K562 (cell line): ENCODE measurements around the gene NEDD8. TPM values are rescaled to one million over a fixed set of nuclear protein-coding genes. Genes with fewer than 3 reads are reported as not detected.
A peak's percentile ranks its signal among the peaks of the same experiment; 100 is the strongest.

ENCODE experiments used
- EHMT2 ChIP-seq: fragments of 450-650 bp; IDR thresholded peaks from 2 replicates; pipeline ENCODE4 v1.6.1; 2018; ENCODE audit warnings: antibody characterized with exemption
- EZH2 ChIP-seq: IDR thresholded peaks from 2 replicates; pipeline ENCODE4 v1.6.1; 2012; ENCODE audit warnings: low read depth, mild to moderate bottlenecking, inconsistent platforms, low read length, borderline replicate concordance
- FOXM1 ChIP-seq, 2 experiments: fragments of 450-650 bp in 1 of 2; sonication (generic) in 1 of 2; formaldehyde crosslinking in 1 of 2; IDR thresholded peaks; 2 replicates each; pipeline versions ENCODE4 v1.6.1 to v1.9.0; 2017 to 2022; ENCODE audit warnings: low read depth in 2 of 2, mild to moderate bottlenecking in 2 of 2, missing genetic modification reagents in 1 of 2, moderate library complexity in 1 of 2
- KDM1A ChIP-seq, 2 experiments: fragments of 450-650 bp; IDR thresholded peaks; 2 replicates each; pipeline ENCODE4 v1.6.1; 2016; ENCODE audit warnings: mild to moderate bottlenecking in 2 of 2
- KLF16 ChIP-seq: IDR thresholded peaks from 2 replicates; pipeline ENCODE4 v1.6.1; 2016; ENCODE audit warnings: antibody characterized with exemption
- MED1 ChIP-seq: sonication (generic); formaldehyde crosslinking; IDR thresholded peaks from 2 replicates; pipeline ENCODE4 v1.8.1; 2023; ENCODE audit warnings: missing genetic modification reagents, borderline replicate concordance
- NFIC ChIP-seq: fragments of 450-650 bp; IDR thresholded peaks from 2 replicates; pipeline ENCODE4 v1.6.1; 2017; ENCODE audit warnings: mild to moderate bottlenecking, inconsistent platforms
- PHB2 ChIP-seq: fragments of 450-650 bp; IDR thresholded peaks from 2 replicates; pipeline ENCODE4 v1.6.1; 2017; ENCODE audit warnings: low read depth
- POLR3G ChIP-seq: IDR thresholded peaks from 2 replicates; pipeline ENCODE4 v1.6.1; 2011; ENCODE audit not compliant: insufficient read length, insufficient replicate concordance; ENCODE audit errors: extremely low read depth
- SIN3A ChIP-seq, 2 experiments: fragments of 150-350 bp in 1 of 2; IDR thresholded peaks; 2 replicates each; pipeline ENCODE4 v1.6.1; 2011 to 2016; ENCODE audit warnings: borderline replicate concordance in 2 of 2, low read depth in 2 of 2, low read length in 2 of 2, mild to moderate bottlenecking in 2 of 2, moderate library complexity in 2 of 2; ENCODE audit not compliant: control insufficient read depth in 1 of 2
- TCF7 ChIP-seq: sonication (generic); IDR thresholded peaks from 2 replicates; pipeline ENCODE4 v1.6.1; 2016; ENCODE audit warnings: antibody characterized with exemption, borderline replicate concordance
- ZFX ChIP-seq: sonication (generic); formaldehyde crosslinking; IDR thresholded peaks from 2 replicates; pipeline ENCODE4 v1.8.0; 2022; ENCODE audit warnings: mild to moderate bottlenecking, missing genetic modification reagents, moderate library complexity
- ZNF175 ChIP-seq: fragments of 200-800 bp; sonication (Bioruptor generic); IDR thresholded peaks from 2 replicates; pipeline ENCODE4 v1.6.1; 2016; ENCODE audit warnings: low read depth, mild to moderate bottlenecking, missing genetic modification characterization, missing compliant biosample characterization
- ZNF263 ChIP-seq: sonication (generic); formaldehyde crosslinking; IDR thresholded peaks from 2 replicates; pipeline ENCODE4 v1.8.0; 2022; ENCODE audit warnings: mild to moderate bottlenecking, missing genetic modification reagents, borderline replicate concordance
- ZNF41 ChIP-seq: fragments of 250-450 bp; sonication (Bioruptor Pico); conservative IDR thresholded peaks from 2 replicates; pipeline ENCODE4 v1.4.0; 2020; ENCODE audit warnings: mild to moderate bottlenecking
- ZNF436 ChIP-seq: fragments of 250-450, 450-650 bp; sonication (Bioruptor Pico); formaldehyde crosslinking; IDR thresholded peaks from 2 replicates; pipeline ENCODE4 v1.7.0; 2020; ENCODE audit warnings: mild to moderate bottlenecking
- ZNF696 ChIP-seq: fragments of 250-450 bp; sonication (Bioruptor Pico); conservative IDR thresholded peaks from 2 replicates; pipeline ENCODE4 v1.4.0; 2020; ENCODE audit warnings: mild to moderate bottlenecking, moderate library complexity
- polyA plus RNA-seq, 8 experiments: library from polyadenylated mRNA; depleted of rRNA in 4 of 8; stranded (reverse) in 5 of 8; unstranded in 3 of 8; fragments of >200 nt; fragmentation: Nextera tagmentation in 2 of 8; fragmentation: Illumina TruSeq in 1 of 8; extraction: Ambion mirVana in 2 of 8; extraction: Trizol in 1 of 8; gene quantifications; 2 replicates each; pipeline versions ENCODE4 v1.2.1 to v1.2.3, GENCODE V29; 2011 to 2014; ENCODE audit warnings: inconsistent platforms in 1 of 8, missing spikeins in 1 of 8
- total RNA-seq, 7 experiments: library from RNA; depleted of rRNA in 6 of 7; stranded (reverse); fragments of >200 nt in 6 of 7; fragmentation: Illumina TruSeq in 2 of 7; extraction: Trizol in 2 of 7; gene quantifications; 2 replicates each; pipeline versions ENCODE4 v1.2.1 to v1.2.3, GENCODE V29; 2011 to 2021; ENCODE audit warnings: low replicate concordance in 1 of 7
- TF ChIP-seq, protein P1 (sequence below): sonication (generic); formaldehyde crosslinking; IDR thresholded peaks from 2 replicates; pipeline ENCODE4 v1.8.0; 2022; ENCODE audit warnings: mild to moderate bottlenecking, missing genetic modification reagents
- TF ChIP-seq, protein P2 (sequence below): fragments of 150-350 bp; conservative IDR thresholded peaks from 2 replicates; pipeline ENCODE4 v1.6.1; 2014; ENCODE audit warnings: low read length
- TF ChIP-seq, protein P3 (sequence below), 2 experiments: fragments of 450-650 bp; IDR thresholded peaks; 2 replicates each; pipeline ENCODE4 v1.6.1; 2016
- TF ChIP-seq, protein P4 (sequence below): sonication (generic); formaldehyde crosslinking; IDR thresholded peaks from 2 replicates; pipeline ENCODE4 v1.9.0; 2022; ENCODE audit warnings: mild to moderate bottlenecking, missing genetic modification reagents

NEDD8 gene
- total and polyA plus RNA-seq, 9 of the 15 experiments (the other 6 are each of a cell fraction or from before 2014, with no cell fraction given) = 142 to 691 (median 260) TPM

DNA sequence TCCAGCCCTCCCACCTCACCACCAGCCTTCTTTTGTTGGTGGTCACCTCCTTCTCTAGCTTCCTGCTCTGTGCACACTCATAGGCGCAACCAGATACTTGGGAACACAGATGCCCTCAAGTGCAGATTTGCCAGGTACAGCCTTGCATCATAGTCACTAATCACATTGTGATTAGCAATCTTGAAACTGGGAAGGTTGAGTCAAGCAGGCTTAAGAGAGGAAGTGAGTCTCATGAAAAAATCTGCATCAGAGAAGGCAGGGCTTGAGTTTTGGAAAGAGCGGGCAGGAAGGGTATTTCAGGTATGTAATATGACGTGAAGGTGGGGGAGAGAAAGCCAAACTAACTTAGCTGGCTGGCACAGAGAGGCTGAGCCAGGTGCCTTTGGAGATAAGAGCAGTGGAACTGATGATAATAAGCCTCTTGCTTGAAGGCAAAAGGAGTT, 42.0 kb upstream of the NEDD8 start (continued):
- TF ChIP-seq, protein P1, sequence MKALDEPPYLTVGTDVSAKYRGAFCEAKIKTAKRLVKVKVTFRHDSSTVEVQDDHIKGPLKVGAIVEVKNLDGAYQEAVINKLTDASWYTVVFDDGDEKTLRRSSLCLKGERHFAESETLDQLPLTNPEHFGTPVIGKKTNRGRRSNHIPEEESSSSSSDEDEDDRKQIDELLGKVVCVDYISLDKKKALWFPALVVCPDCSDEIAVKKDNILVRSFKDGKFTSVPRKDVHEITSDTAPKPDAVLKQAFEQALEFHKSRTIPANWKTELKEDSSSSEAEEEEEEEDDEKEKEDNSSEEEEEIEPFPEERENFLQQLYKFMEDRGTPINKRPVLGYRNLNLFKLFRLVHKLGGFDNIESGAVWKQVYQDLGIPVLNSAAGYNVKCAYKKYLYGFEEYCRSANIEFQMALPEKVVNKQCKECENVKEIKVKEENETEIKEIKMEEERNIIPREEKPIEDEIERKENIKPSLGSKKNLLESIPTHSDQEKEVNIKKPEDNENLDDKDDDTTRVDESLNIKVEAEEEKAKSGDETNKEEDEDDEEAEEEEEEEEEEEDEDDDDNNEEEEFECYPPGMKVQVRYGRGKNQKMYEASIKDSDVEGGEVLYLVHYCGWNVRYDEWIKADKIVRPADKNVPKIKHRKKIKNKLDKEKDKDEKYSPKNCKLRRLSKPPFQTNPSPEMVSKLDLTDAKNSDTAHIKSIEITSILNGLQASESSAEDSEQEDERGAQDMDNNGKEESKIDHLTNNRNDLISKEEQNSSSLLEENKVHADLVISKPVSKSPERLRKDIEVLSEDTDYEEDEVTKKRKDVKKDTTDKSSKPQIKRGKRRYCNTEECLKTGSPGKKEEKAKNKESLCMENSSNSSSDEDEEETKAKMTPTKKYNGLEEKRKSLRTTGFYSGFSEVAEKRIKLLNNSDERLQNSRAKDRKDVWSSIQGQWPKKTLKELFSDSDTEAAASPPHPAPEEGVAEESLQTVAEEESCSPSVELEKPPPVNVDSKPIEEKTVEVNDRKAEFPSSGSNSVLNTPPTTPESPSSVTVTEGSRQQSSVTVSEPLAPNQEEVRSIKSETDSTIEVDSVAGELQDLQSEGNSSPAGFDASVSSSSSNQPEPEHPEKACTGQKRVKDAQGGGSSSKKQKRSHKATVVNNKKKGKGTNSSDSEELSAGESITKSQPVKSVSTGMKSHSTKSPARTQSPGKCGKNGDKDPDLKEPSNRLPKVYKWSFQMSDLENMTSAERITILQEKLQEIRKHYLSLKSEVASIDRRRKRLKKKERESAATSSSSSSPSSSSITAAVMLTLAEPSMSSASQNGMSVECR = no peak
- no peak for TF ChIP-seq POLR3G
- TF ChIP-seq, protein P2, sequence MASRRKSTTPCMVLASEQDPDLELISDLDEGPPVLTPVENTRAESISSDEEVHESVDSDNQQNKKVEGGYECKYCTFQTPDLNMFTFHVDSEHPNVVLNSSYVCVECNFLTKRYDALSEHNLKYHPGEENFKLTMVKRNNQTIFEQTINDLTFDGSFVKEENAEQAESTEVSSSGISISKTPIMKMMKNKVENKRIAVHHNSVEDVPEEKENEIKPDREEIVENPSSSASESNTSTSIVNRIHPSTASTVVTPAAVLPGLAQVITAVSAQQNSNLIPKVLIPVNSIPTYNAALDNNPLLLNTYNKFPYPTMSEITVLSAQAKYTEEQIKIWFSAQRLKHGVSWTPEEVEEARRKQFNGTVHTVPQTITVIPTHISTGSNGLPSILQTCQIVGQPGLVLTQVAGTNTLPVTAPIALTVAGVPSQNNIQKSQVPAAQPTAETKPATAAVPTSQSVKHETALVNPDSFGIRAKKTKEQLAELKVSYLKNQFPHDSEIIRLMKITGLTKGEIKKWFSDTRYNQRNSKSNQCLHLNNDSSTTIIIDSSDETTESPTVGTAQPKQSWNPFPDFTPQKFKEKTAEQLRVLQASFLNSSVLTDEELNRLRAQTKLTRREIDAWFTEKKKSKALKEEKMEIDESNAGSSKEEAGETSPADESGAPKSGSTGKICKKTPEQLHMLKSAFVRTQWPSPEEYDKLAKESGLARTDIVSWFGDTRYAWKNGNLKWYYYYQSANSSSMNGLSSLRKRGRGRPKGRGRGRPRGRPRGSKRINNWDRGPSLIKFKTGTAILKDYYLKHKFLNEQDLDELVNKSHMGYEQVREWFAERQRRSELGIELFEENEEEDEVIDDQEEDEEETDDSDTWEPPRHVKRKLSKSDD = no peak
- TF ChIP-seq ZNF175 = no peak
- TF ChIP-seq, protein P3, sequence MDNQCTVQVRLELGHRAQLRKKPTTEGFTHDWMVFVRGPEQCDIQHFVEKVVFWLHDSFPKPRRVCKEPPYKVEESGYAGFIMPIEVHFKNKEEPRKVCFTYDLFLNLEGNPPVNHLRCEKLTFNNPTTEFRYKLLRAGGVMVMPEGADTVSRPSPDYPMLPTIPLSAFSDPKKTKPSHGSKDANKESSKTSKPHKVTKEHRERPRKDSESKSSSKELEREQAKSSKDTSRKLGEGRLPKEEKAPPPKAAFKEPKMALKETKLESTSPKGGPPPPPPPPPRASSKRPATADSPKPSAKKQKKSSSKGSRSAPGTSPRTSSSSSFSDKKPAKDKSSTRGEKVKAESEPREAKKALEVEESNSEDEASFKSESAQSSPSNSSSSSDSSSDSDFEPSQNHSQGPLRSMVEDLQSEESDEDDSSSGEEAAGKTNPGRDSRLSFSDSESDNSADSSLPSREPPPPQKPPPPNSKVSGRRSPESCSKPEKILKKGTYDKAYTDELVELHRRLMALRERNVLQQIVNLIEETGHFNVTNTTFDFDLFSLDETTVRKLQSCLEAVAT (IDR thresholded peaks at IDR 0.05) = no peak
- TF ChIP-seq TCF7 = no peak
- TF ChIP-seq, protein P4, sequence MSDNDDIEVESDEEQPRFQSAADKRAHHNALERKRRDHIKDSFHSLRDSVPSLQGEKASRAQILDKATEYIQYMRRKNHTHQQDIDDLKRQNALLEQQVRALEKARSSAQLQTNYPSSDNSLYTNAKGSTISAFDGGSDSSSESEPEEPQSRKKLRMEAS (CRISPR knock-in tag) = no peak
- TF ChIP-seq ZNF436 (CRISPR knock-in tag) = no peak
- TF ChIP-seq NFIC = peak; percentile 48
- no peak for TF ChIP-seq MED1 (CRISPR knock-in tag)
- no peak for TF ChIP-seq SIN3A (IDR thresholded peaks at IDR 0.05; ENCODE audit: borderline replicate concordance in 2 of 2, control insufficient read depth in 1 of 2, low read depth in 2 of 2, low read length in 2 of 2)
- no peak for TF ChIP-seq ZNF696 (CRISPR knock-in tag)
- peak; percentile 30; the same call in 1 of the 2 replicates for TF ChIP-seq KLF16
- TF ChIP-seq EZH2 = no peak
- TF ChIP-seq PHB2 = no peak; the same call in 1 of the 2 replicates
- TF ChIP-seq FOXM1 (IDR thresholded peaks at IDR 0.05; ENCODE audit: low read depth) = no peak
- TF ChIP-seq FOXM1 (CRISPR knock-in tag; IDR thresholded peaks at IDR 0.05; ENCODE audit: low read depth) = no peak
- no peak for TF ChIP-seq ZNF263 (CRISPR knock-in tag)
- TF ChIP-seq KDM1A (IDR thresholded peaks at IDR 0.05) = peak in 1 of 2 experiments; percentile 16; a peak in 1 of 4 replicates
- TF ChIP-seq ZFX = no peak
- TF ChIP-seq EHMT2 = 0 out of 2 replicates have a peak, but pooled peaks have one; percentile 9
- no peak for TF ChIP-seq ZNF41 (CRISPR knock-in tag)
